ENCODE measurements around the gene FOSL2.

GRCh38 chr2:28363686-28364280, 28.9 kb upstream of the FOSL2 start:
- TF ChIP-seq CTCF (IDR thresholded peaks at IDR 0.05), result no peak
- no peak for TF ChIP-seq POLR2AphosphoS5 (IDR thresholded peaks at IDR 0.05; ENCODE audit: insufficient read depth in 1 of 2, low read depth in 1 of 2)

All from vagina (tissue), 2 donors.